Epithelial cell of proximal tubule (primary cell): ENCODE measurements around the gene MB21D2. TPM values are rescaled to one million over a fixed set of nuclear protein-coding genes. Genes with fewer than 3 reads are reported as not detected.

ENCODE experiments used
- DNase-seq: peaks from one replicate; pipeline ENCODE4 v3.0.0-alpha.2; 2011; ENCODE audit warnings: low read depth
- H3K4me3 ChIP-seq: 2 replicates; pipeline ENCODE4 v1.5.1; 2011; ENCODE audit warnings: low read depth, mild to moderate bottlenecking, low read length
- total RNA-seq: library from RNA; depleted of rRNA; stranded (reverse); fragments of >200 nt; gene quantifications from 2 replicates; pipeline ENCODE4 v1.2.3, GENCODE V29; 2015
- TF ChIP-seq, protein P1 (sequence below): conservative IDR thresholded peaks from 2 replicates; pipeline ENCODE4 v1.5.1; 2012; ENCODE audit warnings: low read depth, mild to moderate bottlenecking, low read length

Gene MB21D2
- total RNA-seq, 1 donor from 2014 or later, result 17.7 TPM

DNA sequence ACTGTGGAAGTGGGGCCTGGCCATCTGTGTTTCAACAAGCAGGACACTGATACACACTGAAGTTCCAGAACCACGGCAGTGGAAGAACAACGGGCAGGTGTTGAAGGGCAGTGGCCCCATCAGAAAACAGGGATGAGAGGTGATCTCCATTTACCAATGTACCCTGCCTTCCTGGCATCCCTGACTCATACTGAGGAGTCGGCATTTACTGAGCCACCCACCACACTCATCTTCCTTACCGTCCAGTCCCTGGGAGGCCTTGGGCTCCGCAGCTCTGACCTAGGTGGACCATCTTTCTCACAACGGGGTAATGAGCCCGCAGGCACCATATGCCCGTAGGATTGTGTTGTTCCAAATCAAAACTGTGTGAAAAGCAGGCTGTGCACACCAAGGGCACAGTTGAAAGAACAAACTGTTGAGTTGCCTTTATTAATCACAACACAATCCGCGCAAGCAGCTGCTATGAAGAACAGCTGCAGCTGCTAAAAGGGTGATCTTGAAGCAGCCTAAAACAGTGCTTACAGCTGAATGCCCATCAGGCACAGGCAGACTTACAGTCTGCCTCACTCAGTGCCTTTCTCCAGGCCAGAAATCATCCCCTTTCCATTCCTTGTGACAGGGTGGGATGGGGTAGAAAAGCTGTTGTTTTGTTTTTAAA lies 12.9 kb downstream of the MB21D2 start:
- TF ChIP-seq, protein P1, sequence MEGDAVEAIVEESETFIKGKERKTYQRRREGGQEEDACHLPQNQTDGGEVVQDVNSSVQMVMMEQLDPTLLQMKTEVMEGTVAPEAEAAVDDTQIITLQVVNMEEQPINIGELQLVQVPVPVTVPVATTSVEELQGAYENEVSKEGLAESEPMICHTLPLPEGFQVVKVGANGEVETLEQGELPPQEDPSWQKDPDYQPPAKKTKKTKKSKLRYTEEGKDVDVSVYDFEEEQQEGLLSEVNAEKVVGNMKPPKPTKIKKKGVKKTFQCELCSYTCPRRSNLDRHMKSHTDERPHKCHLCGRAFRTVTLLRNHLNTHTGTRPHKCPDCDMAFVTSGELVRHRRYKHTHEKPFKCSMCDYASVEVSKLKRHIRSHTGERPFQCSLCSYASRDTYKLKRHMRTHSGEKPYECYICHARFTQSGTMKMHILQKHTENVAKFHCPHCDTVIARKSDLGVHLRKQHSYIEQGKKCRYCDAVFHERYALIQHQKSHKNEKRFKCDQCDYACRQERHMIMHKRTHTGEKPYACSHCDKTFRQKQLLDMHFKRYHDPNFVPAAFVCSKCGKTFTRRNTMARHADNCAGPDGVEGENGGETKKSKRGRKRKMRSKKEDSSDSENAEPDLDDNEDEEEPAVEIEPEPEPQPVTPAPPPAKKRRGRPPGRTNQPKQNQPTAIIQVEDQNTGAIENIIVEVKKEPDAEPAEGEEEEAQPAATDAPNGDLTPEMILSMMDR, result no peak
- DNase-seq, result no peak
- no peak overlapping the region for H3K4me3 ChIP-seq

DNA sequence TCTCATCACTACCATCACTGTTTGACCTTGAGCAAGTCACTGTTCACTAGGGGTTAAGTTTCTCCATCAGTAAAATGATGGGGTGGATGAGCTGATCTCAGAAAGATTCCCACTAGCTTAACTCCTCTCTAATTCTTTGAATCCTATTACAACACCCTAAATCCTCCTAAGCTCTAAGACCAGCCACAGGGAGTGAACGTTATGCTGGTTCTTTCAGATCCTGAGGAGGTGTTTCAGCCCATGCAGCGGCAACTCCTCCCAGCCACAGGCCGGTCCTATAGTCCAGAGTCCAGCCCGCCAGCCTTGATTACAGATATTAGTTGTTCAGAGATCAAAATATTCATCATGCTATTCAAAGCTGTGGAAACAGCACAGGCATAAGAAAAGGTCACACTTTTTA lies 15.1 kb downstream of the MB21D2 start:
- DNase-seq, result no peak
- TF ChIP-seq, protein P1, result no peak
- H3K4me3 ChIP-seq, result no peak overlapping the region

DNA sequence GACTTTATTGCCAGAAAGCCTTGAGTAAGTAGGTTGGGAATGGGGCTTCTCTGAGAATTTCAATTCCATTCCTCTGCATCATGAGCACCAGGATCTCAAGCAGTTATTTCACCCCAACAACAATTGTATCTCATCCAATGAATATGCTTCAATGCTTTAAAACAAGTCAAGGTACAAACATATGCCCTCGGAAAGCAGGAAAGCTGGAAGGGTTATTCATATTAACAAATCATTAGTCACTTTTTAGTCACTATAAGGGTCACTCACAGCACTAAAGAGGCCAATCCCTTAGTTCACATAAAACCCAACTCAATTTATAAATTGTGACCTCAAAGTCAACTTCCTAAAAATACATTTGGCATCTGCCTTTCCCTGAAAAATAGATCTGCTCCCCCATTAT lies 16.2 kb downstream of the MB21D2 start:
- TF ChIP-seq, protein P1, result no peak
- no peak overlapping the region for H3K4me3 ChIP-seq
- peak; percentile 87 for DNase-seq

DNA sequence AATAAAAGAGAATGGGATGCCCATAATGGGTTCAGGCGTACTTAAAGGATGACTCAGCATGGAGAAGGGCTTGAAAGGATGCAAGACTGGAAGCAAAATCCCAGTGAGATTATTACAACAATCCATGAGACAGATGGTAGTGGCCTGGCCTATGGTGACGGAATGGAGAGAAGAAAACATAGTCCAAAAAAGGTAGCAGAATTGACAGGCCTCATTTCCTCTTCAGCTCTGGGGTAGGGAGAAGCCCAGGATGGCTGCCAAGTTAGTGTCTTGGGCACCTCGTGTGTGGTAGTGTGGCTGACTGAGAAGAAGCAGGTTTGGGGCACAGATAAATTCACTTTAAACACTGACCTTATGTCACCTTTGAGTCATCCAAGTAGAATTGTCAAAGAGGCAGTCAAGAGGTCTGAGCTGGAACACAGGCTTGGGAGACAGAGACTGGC lies 18.1 kb downstream of the MB21D2 start:
- TF ChIP-seq, protein P1, result no peak
- no peak overlapping the region for H3K4me3 ChIP-seq
- DNase-seq, result no peak

DNA sequence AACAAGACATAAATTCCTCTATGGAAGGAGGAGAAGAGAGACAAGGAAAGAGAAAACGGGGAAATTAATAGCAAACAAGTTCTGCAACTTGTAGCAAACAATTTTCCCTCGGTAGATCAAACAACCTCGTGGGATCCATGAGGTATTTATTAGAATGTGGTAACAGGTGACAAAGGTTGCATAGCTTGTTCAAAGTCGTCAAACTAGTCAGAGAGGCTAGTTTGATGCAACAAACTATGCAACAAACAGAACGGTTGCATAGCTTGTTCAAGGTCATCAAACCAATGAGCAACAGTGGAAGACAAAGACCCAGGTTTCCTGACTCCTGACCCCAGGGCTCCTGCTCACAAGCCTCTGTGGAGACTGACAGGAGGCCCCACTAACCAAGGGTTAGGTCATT lies 20.7 kb downstream of the MB21D2 start:
- no peak overlapping the region for H3K4me3 ChIP-seq
- no peak for DNase-seq
- TF ChIP-seq, protein P1, result no peak

DNA sequence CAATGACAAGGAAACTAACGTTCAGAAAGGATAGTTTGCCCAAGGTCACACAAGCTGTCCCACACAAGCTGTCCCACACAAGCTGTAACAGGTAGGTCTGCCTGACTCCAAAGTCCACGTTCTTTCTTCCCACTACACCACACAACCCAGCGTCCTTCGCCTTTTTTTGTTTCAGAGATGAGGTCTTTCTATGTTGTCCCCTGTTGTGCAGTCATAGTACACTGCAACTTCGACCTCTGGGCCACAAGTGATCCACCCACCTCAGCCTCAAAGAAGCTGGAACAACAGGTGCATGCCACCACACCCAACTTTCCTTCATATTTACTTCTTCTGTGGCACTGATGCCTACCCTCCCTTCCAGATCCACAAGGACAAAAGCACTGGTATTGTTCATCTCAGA lies 21.4 kb downstream of the MB21D2 start:
- no peak for DNase-seq
- H3K4me3 ChIP-seq, result no peak overlapping the region
- TF ChIP-seq, protein P1, result no peak

DNA sequence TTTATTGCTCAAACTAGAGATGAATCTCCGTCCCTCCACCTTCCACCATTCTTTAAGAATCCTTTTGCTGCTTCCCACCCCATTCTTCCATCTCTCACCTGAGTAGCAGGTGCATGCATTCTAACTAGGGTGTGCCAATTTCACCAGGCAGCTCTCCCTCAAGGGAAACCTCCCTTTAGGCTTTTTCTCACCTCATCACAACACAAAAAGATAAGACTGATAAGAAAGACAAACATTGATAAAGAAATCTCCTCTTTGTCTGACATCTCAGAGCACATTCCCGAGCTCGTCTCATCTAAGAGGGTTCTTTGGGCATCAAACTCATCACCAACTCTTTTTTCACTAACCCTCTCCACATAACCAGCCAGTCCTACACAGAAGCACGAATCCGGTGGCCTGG lies 23.0 kb downstream of the MB21D2 start:
- DNase-seq, result no peak
- no peak overlapping the region for H3K4me3 ChIP-seq
- TF ChIP-seq, protein P1, result no peak
